Gastroesophageal sphincter (tissue), 3 donors: ENCODE data around the gene SHISA9.

ENCODE experiments used
- CTCF ChIP-seq, 4 experiments: fragments of 200-600 bp in 2 of 4; fragments of 450-650 bp in 2 of 4; sonication (generic) in 1 of 4; IDR thresholded peaks; one replicate each; pipeline ENCODE4 v1.5.1; 2017 to 2019; ENCODE audit warnings: antibody characterized with exemption in 4 of 4, mild to moderate bottlenecking in 2 of 4, moderate library complexity in 2 of 4
- EP300 ChIP-seq: sonication (generic); formaldehyde crosslinking; IDR thresholded peaks from one replicate; pipeline ENCODE4 v1.6.1; 2017; ENCODE audit warnings: antibody characterized with exemption, mild to moderate bottlenecking
- POLR2A ChIP-seq, 2 donors: fragments of 450-650 bp; IDR thresholded peaks; one replicate each; pipeline ENCODE4 v1.6.1; 2017; ENCODE audit warnings: antibody characterized with exemption in 2 of 2, mild to moderate bottlenecking in 2 of 2, moderate library complexity in 1 of 2
- POLR2AphosphoS5 ChIP-seq: sonication (generic); formaldehyde crosslinking; IDR thresholded peaks from one replicate; pipeline ENCODE4 v1.6.1; 2017; ENCODE audit warnings: antibody characterized with exemption

DNA sequence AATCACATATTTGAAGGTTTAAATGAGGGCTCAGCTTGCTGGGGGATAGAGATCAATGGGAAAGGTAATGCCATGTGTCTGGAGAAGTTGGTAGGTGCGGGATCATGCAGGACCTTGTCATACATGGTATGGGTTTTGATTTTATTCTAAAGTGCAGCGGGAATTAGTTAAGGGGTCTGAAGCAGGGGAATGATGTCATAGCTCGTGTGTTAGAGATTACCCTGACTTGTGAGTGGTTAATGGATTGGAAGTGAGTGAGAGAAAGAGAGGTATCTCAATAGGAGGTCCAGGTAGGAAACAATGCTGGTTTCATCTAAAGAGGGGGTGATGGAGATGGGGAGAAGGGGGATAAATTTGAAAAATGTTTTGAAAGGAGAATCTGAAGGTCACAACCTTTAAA, 280.0 kb downstream of the SHISA9 start:
- no peak for TF ChIP-seq CTCF (IDR thresholded peaks at IDR 0.05)
- TF ChIP-seq POLR2AphosphoS5, result no peak
- no peak for TF ChIP-seq EP300
- no peak for TF ChIP-seq POLR2A (IDR thresholded peaks at IDR 0.05)
